Measurements from ENCODE around the gene SLC39A12.

Gene SLC39A12

GRCh38 chr10:17965649-17966235 is 14.0 kb downstream of the SLC39A12 start:
- no peak for DNase-seq

DNA sequence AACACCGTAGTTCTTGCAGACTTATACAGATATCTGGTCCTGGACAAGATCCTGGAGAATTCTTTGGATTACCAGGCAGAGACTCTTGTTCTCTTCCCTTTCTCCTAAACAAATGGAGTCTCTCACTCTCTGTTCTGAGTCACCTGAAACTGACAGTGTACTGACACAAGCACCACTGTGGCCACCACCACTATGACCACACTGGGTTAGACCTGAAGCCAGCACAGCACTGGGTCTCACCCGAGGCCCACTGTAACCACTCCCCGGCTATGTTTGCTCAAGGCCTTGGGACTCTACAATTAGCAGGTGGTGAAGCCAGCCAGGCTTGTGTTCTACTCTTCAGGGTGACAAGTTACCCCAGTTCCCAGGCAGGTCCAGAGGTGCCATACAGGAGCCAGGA is 22.8 kb downstream of the SLC39A12 start:
- no peak for DNase-seq

DNA sequence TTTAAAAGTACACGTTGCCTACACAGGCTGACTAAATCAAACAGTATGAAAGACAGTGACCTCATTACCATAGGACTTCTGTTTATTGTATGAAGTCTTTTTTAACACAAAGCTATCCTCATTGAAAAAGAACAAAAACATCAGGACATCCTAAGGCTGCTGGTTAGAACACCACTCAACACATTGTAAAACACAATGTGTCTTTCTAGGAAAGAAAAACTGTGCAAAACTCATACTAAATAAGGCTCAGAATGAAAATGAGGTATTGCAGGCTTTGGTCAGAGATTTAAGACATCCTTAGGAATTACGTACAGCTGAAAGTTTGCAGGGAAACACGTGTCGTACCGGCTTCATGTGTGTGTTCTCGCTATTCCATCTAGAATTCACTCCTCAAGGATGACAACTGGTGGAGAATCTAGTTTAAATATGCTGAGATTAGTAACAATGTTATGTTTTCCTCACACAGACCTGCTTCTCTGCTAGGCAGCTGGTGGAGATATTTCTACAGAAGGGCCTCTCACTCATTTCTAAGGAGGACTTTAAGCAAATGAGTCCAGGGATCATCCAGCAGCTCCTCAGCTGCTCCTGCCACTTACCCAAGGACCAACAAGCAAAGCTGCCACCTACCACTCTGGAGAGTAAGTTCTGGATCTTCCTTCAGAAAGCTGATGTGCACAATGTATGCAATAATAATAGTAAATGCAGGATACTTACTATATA is 29.3 kb downstream of the SLC39A12 start:
- no peak for DNase-seq

- no peak for DNase-seq
Measured at GRCh38 chr10:17981766-17982380, 30.2 kb downstream of the SLC39A12 start.

DNA sequence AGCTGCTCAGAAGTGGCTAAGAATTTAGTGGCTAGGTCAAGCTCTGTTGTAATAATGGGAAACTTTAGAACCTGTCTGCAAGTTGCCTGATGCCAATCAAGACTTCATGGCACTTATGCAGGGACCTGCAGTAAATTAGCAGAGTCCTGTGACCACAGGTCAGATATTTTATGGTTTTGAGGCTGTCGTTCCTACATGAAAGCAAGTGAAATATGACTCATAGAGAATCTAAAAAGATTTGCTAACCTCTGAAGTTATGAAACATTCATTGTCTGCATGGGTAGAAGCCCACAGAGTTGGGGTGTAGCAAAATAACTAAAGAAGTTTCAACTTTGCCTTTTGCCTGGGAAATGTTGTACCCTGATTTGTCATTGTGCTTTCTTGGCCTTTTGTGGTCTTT is 32.3 kb downstream of the SLC39A12 start:
- DNase-seq = no peak

DNA sequence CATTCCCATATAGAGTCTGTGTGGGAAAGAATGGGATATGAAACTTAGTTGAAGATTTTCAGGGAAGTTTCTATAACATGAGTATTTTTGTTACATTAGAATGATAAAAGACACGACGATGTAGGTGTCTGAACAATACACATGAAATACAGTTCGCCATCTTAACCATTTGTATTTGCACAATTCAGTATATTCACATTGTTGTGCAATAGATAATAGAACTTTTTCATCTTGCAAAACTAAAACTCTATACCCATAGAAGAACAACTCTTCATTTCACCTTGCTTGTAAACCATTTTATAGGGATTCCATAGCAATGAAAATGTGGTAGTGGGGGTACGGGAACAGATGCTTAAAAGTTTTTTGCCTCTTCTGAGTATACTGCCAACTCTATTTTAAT is 32.8 kb downstream of the SLC39A12 start:
- DNase-seq = no peak

- DNase-seq = no peak
Measured at GRCh38 chr10:17989908-17990767, 38.4 kb downstream of the SLC39A12 start.

- no peak for DNase-seq
Measured at GRCh38 chr10:17992266-17992665, 40.5 kb downstream of the SLC39A12 start.

DNA sequence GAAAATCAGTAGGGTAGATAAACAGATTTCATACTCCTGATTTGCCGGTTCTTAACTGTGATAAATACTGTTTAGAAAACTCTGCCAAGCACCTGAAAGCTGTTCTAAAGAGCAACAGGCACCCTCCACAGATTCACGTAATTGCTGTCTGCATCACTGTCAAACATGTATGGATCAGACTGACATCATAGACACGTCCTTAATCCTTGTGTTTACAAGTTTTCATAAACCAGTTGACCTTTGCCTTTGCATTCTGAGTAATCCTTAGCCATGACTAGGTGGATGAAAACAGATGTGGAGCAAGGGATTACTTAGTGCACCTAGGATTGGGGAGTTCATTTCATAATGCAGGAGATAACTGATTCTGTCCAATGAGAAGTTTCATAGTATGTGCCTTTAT is 41.6 kb downstream of the SLC39A12 start:
- no peak for DNase-seq

GRCh38 chr10:18000601-18001000 is 48.9 kb downstream of the SLC39A12 start:
- DNase-seq = no peak

DNA sequence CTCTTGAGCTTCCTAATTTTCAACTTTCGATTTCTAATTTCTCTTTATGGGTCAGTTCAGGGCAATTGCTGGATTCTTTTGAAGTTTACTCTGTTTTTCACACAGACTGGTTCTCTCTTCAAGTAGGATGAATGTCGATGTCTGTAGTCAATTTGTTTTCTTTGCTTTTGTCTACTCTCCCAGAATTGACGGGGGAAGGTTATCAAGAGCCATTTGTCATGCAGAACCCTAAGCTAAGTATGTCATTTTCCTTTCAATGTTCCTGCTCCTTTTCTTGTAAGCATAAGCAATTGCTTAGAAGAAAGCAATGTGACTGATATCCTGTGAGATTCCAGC is 53.7 kb downstream of the SLC39A12 start:
- DNase-seq = no peak

DNA sequence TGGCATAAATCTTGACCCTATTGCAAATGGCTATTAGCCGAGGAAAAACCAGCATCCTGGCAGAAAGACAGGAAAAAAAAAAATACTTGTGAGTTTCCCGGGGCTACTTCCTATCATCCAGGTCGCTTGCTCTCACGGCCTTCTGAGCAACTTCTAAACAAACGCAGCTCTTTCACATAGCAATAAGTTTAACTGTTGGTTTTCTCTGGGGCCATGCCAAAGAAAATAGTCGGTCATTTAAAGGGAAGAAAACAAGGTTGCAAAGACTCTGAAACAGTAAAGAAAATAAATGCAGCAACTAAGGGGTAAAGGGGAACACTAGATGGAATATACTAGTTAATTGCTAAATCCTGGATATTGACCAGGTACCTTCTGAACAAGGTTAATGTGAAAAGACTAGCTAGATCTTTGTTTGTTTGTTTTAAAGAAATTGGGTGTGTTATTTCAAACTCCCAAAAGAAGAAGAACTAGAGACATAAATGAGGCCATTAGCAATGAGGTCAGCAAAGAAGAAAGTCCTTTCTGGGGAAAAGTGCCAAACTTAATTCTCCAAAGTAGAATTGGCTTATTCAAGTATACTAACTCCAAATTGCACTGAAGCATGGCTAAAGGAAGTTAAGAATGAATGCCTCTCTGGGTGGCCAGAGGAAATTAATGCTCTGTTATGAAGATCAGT is 54.2 kb downstream of the SLC39A12 start:
- no peak for DNase-seq

DNA sequence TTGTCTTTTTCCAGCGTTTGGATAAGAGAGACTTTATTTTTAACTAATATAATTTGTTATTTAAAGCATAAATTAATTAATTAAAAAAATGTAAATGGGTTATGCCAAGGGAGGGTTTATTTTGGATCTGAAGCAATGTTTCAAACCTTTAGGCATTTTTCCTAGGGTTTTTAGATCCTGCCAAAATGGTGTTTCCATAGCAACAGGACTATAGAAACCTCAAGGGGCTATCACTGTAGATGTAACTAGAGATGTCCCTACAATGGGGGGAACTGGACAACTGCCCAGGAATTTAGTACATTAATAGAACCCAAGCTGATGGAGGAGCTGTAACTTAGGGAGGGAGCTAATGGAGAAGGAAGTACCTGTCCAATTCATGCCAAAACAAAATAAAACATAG is 57.3 kb downstream of the SLC39A12 start:
- DNase-seq = no peak

- no peak for DNase-seq
Measured at GRCh38 chr10:18010050-18010449, 58.3 kb downstream of the SLC39A12 start.

GRCh38 chr10:18020523-18020922 is 68.8 kb downstream of the SLC39A12 start:
- no peak for DNase-seq

DNA sequence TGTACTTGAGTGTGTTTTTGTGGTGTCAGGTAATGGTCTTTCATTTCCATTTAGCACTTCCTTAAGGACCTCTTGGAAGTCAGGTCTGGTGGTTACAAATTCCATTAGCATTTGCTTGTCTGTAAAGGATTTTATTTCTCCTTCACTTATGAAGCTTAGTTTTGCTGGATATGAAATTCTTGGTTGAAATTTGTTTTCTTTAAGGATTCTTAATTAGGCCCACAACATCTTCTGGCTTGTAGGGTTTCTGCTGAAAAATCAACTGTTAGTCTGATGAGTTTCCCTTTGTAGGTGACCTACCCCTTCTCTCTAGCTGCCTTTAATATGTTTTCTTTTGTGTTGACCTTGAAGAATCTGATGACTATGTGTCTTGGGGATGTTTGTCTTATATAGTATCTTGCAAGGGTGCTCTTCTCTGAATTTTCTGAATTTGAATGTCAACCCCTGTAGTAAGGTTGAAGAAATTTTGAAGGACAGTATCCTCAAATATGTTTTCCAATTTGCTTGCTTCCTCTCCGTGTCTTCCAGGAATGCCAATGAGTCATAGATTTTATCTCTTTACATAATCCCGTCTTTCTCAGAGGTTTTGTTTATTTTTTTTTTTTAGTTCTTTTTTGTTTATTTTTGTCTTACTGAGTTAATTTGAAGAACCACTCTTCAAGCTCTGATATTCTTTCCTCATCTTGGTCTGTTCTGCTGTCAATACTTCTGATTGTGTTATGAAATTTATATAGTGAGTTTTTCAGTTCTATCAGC is 70.2 kb downstream of the SLC39A12 start:
- no peak for DNase-seq

DNA sequence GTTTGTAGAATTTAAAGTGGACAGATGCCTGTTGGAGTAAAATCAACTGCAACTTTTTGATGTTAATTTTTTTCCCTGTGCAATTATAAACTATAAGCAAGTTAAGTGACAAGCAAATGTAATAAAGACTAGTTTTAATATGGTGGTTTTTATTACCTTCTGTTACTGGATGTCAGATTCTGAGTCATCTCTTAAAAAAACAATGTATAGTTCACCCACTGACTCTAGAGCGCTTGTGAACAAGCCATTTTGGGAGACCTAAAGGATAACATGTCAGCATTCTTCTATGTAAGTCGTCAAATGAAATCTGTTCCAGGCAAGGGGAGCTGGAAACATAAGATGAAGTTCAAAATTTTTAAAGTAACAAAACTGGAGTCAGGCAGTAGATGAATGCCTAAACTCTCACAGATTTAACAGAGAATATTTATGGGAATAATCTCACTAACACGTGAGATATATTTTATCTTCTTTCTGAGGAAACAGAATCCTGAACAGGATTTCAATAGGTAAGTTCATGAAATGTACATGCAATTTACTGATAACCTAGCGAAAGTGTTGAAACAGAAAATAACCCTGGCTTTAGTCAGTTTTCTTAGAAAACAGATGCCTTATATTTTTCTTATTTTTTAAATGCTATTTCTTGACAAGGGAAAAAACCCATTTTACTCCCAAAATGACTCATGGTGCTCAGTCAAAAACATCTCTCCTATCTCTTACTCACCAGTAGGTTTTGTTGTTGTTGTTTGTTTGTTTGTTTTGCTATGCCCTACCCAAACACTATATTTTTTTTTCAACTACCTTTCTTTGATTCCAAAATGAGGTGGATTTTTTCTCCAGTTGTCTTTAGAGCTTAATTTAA is 91.7 kb downstream of the SLC39A12 start:
- DNase-seq = no peak

DNA sequence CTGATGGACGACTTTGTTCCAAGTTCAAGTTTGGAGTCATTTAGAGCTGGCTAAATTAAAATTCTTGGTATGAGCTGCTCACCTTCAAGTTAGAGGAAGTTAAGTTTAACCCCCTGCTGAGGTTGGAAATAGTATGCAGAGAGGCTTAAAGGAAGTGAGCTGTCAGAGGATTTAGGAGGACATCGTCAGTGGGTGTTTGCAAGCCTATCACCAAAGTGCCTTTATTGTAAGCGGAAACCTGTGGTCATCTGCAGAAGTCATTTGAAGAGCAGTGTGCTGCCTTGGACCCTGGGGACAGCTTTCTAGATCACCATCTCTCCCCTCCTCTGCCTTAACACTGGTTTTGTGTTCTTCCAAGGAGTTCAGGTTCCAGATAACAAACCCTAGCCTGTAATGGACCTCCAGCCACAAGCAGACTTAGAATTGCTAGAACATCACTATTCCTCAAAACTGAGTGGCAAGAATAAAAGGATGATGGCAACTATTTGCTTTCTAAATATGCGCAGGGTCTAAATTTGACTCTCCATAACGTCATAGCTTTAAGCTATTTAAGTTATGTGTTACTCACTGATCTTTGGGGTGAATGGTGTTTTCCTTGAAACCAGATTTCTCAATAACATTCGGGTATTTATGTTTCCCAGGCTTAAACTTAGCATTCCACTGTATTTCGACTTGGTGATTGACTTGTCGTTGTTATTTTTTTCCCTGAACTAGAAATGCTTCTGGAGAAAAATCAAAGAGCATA is 93.4 kb downstream of the SLC39A12 start:
- no peak for DNase-seq

GRCh38 chr10:18056583-18056982 is 104.9 kb downstream of the SLC39A12 start:
- DNase-seq = no peak

- DNase-seq = no peak
Measured at GRCh38 chr10:18059826-18060559, 108.3 kb downstream of the SLC39A12 start.
